LNCaP clone FGC (cell line): Measurements from ENCODE around the gene EVI2A.

Experiments
- DNase-seq: peaks from one replicate; pipeline ENCODE4 v3.0.0-alpha.2; 2011; ENCODE audit warnings: low read depth
- H3K4me3 ChIP-seq: 2 replicates; pipeline ENCODE4 v1.5.1; 2011; ENCODE audit warnings: mild to moderate bottlenecking, low read depth, low read length, control low read depth
- TF ChIP-seq, protein P1 (sequence below): IDR thresholded peaks from 2 replicates; pipeline ENCODE4 v1.5.1; 2012; ENCODE audit warnings: mild to moderate bottlenecking; ENCODE audit not compliant: control insufficient read depth, insufficient read depth; ENCODE audit errors: extremely low read depth

The EVI2A gene

DNA sequence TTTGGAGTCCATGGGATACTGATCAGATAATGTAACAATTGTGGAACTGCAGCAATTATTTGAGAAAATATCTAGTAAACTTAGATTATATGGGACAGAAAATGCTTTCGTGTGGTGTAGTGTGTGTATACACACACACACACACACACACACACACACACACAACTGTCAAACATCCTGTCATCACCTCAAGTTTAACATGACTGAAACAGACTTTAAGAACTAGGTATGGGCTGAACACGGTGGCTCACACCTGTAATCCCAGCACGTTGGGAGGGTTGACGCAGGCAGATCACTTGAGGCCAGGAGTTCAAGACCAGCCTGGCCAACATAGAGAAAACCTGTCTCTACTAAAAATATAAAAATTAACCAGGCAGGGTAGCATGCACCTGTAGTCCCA is 544 bp upstream of the EVI2A start:
- H3K4me3 ChIP-seq = no peak overlapping the region
- DNase-seq = no peak
- TF ChIP-seq, protein P1, sequence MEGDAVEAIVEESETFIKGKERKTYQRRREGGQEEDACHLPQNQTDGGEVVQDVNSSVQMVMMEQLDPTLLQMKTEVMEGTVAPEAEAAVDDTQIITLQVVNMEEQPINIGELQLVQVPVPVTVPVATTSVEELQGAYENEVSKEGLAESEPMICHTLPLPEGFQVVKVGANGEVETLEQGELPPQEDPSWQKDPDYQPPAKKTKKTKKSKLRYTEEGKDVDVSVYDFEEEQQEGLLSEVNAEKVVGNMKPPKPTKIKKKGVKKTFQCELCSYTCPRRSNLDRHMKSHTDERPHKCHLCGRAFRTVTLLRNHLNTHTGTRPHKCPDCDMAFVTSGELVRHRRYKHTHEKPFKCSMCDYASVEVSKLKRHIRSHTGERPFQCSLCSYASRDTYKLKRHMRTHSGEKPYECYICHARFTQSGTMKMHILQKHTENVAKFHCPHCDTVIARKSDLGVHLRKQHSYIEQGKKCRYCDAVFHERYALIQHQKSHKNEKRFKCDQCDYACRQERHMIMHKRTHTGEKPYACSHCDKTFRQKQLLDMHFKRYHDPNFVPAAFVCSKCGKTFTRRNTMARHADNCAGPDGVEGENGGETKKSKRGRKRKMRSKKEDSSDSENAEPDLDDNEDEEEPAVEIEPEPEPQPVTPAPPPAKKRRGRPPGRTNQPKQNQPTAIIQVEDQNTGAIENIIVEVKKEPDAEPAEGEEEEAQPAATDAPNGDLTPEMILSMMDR = no peak

DNA sequence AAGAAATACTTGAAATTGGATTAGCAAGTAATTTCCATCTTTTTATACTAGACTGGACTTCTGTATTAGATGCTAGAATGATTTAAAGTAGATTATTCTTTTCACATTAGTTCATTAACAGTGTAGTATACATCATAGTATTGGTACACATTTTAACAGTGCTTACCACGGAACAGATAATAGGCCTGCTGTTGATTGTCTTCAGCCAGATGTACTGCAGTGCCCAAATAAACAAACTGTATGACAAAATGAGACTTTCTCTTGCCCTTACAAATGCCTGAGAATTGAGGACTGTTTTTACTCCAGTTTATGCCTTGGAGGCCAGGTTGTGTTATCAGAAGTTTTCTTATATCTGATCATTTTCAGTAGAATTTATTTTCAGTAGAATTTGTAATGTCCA is 631 bp downstream of the EVI2A start:
- no peak for DNase-seq

DNA sequence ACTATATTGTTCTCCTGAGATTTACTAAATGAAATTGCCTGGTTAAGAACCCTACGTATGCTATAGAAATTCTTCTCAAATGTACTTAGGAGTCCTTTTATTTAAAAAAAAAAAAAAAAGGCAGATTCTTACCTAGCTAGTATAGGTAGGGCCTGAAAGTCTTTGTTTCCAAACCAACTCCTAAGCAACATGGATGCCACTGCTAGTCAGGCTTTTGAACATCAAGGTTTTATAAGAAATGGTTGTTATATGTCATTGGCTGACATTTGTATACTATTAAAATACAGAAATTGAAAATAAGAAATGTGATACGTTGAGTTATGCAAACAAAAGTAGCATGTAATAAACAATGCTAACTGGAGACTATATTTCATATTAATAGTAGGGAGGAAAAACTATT is 1.2 kb downstream of the EVI2A start:
- TF ChIP-seq, protein P1 = no peak
- no peak for DNase-seq
- no peak overlapping the region for H3K4me3 ChIP-seq

More for the DNA sequence above, 631 bp downstream of the EVI2A start:
- H3K4me3 ChIP-seq = no peak overlapping the region
- TF ChIP-seq, protein P1 = no peak

DNA sequence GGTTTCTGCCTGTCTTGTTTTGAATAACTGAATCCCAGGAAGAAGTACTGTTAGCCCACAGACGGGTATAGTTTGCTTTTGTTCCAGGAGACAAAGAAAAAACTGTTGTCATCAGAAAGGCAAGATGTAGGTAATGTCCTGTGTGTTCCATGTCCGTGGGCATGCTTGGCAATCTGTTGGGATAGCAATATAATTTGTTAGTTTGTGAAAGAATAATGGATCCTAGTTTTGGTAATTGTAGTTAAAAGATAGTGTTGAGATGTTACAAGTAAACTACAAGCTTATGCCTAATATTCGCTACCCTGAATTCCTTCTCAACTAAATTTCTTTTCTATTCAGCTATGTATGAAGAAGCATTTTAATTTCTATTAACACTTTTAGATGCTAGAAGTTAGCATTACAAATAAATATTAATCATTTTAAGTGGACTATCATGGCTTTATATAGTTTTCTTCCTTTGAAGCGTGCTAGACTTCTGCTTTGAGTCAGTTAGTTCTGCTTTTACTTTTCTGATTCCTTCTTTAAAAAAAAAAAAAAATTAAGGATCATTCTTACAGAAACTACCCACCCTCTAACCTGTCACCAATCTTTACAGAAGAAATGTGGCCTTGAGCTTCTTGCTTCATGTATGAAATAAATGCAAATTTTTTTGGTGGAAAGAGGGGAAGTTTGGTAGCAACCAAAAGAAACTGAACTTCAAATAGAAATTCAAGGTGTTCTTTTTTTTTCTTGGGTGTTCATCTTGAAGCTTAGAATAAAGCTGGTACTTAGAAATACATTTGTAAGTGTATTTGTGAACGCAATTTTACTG is 2.4 kb downstream of the EVI2A start:
- TF ChIP-seq, protein P1 = no peak
- H3K4me3 ChIP-seq = no peak overlapping the region
- DNase-seq = no peak

DNA sequence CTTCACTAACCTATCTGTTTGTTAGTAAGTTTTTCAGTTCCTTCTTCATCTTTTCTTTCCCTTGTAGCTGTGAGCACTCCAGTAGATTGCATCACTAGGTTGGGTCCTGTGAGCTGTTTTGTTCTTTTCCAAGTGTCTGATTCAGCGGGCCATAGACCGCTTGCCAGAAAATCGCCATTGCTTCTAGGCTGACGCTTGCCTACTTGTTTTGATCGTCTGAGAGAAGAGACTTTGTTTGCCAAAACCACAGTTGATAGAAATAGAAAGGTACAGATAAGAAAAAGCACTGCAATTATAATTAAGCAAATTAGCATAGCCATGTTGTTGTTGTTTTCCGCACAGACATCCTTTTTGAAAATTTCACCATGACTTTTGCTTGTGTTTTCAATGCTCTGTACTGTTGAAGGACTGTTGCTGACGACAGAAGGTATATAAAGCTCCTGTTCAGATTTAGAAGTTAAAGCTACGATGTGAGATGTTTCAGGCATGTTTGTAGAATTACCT is 3.1 kb downstream of the EVI2A start:
- TF ChIP-seq, protein P1 = no peak
- no peak for DNase-seq
- H3K4me3 ChIP-seq = no peak overlapping the region

- no peak overlapping the region for H3K4me3 ChIP-seq
- TF ChIP-seq, protein P1 = no peak
- no peak for DNase-seq
These were observed 6.7 kb downstream of the EVI2A start for GRCh38 chr17:31314782-31315100.
